GM12874 (cell line): Measurements from ENCODE around the gene RHOB.

Experiments used
- CTCF ChIP-seq: IDR thresholded peaks from 2 replicates; pipeline ENCODE4 v1.5.1; 2011; ENCODE audit warnings: low read depth, mild to moderate bottlenecking, control low read depth, low read length, moderate library complexity; ENCODE audit not compliant: insufficient read depth

The RHOB gene

GRCh38 chr2:20491739-20492531 is 45.1 kb downstream of the RHOB start:
- TF ChIP-seq CTCF, result no peak

- TF ChIP-seq CTCF, result no peak
These were observed 47.4 kb downstream of the RHOB start for GRCh38 chr2:20494241-20494640.

- TF ChIP-seq CTCF, result no peak
These were observed 49.4 kb downstream of the RHOB start for GRCh38 chr2:20496076-20496872.

GRCh38 chr2:20496942-20497341 is 50.1 kb downstream of the RHOB start:
- TF ChIP-seq CTCF, result no peak
